WTC11 (cell line): Measurements from ENCODE around the gene ACOX3.

Source experiments
- E2F5 ChIP-seq: sonication (generic); formaldehyde crosslinking; IDR thresholded peaks from 2 replicates; pipeline ENCODE4 v1.8.1; 2022; ENCODE audit warnings: mild to moderate bottlenecking, moderate library complexity, missing genetic modification reagents
- ESRRA ChIP-seq: sonication (generic); formaldehyde crosslinking; IDR thresholded peaks from 2 replicates; pipeline ENCODE4 v1.8.1; 2022; ENCODE audit warnings: mild to moderate bottlenecking, missing genetic modification reagents, borderline replicate concordance
- GTF2I ChIP-seq: fragments of 250-450 bp; sonication (Bioruptor Pico); conservative IDR thresholded peaks from 2 replicates; pipeline ENCODE4 v1.4.0; 2021; ENCODE audit warnings: mild to moderate bottlenecking
- NFYB ChIP-seq: sonication (generic); formaldehyde crosslinking; conservative IDR thresholded peaks from 2 replicates; pipeline ENCODE4 v1.8.0; 2022; ENCODE audit warnings: low read depth, missing genetic modification reagents
- NR3C1 ChIP-seq: sonication (generic); formaldehyde crosslinking; conservative IDR thresholded peaks from 2 replicates; pipeline ENCODE4 v1.8.1; 2023; ENCODE audit warnings: low read depth, mild to moderate bottlenecking, missing genetic modification reagents
- SP1 ChIP-seq: sonication (generic); formaldehyde crosslinking; conservative IDR thresholded peaks from 2 replicates; pipeline ENCODE4 v1.8.1; 2022; ENCODE audit warnings: missing genetic modification reagents
- ZNF138 ChIP-seq: sonication (generic); formaldehyde crosslinking; conservative IDR thresholded peaks from 2 replicates; pipeline ENCODE4 v1.8.1; 2022; ENCODE audit warnings: mild to moderate bottlenecking, moderate library complexity, missing genetic modification reagents
- ZNF263 ChIP-seq: sonication (generic); formaldehyde crosslinking; IDR thresholded peaks from 2 replicates; pipeline ENCODE4 v1.8.1; 2022; ENCODE audit warnings: low read depth, mild to moderate bottlenecking, moderate library complexity, missing genetic modification reagents
- TF ChIP-seq, protein P1 (sequence below): fragments of 200-600 bp; IDR thresholded peaks from 2 replicates; pipeline ENCODE4 v1.8.0; 2022; ENCODE audit warnings: antibody characterized with exemption
- TF ChIP-seq, protein P2 (sequence below): sonication (generic); formaldehyde crosslinking; IDR thresholded peaks from 2 replicates; pipeline ENCODE4 v1.8.0; 2022; ENCODE audit warnings: mild to moderate bottlenecking, missing genetic modification reagents
- TF ChIP-seq, protein P3 (sequence below): sonication (generic); formaldehyde crosslinking; conservative IDR thresholded peaks from 2 replicates; pipeline ENCODE4 v1.8.1; 2023; ENCODE audit warnings: mild to moderate bottlenecking, low read depth, missing genetic modification reagents, moderate library complexity
- TF ChIP-seq, protein P4 (sequence below): sonication (generic); formaldehyde crosslinking; IDR thresholded peaks from 2 replicates; pipeline ENCODE4 v1.8.0; 2022; ENCODE audit warnings: missing genetic modification reagents

GRCh38 chr4:8441499-8442091 lies 1.1 kb upstream of the ACOX3 start:
- TF ChIP-seq, protein P1, sequence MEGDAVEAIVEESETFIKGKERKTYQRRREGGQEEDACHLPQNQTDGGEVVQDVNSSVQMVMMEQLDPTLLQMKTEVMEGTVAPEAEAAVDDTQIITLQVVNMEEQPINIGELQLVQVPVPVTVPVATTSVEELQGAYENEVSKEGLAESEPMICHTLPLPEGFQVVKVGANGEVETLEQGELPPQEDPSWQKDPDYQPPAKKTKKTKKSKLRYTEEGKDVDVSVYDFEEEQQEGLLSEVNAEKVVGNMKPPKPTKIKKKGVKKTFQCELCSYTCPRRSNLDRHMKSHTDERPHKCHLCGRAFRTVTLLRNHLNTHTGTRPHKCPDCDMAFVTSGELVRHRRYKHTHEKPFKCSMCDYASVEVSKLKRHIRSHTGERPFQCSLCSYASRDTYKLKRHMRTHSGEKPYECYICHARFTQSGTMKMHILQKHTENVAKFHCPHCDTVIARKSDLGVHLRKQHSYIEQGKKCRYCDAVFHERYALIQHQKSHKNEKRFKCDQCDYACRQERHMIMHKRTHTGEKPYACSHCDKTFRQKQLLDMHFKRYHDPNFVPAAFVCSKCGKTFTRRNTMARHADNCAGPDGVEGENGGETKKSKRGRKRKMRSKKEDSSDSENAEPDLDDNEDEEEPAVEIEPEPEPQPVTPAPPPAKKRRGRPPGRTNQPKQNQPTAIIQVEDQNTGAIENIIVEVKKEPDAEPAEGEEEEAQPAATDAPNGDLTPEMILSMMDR: no peak
- no peak for TF ChIP-seq ZNF138
- TF ChIP-seq GTF2I (CRISPR knock-in tag): no peak
- TF ChIP-seq NFYB (CRISPR knock-in tag): no peak
- no peak for TF ChIP-seq ESRRA (CRISPR knock-in tag)
- TF ChIP-seq, protein P2, sequence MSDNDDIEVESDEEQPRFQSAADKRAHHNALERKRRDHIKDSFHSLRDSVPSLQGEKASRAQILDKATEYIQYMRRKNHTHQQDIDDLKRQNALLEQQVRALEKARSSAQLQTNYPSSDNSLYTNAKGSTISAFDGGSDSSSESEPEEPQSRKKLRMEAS (CRISPR knock-in tag): no peak
- TF ChIP-seq, protein P3, sequence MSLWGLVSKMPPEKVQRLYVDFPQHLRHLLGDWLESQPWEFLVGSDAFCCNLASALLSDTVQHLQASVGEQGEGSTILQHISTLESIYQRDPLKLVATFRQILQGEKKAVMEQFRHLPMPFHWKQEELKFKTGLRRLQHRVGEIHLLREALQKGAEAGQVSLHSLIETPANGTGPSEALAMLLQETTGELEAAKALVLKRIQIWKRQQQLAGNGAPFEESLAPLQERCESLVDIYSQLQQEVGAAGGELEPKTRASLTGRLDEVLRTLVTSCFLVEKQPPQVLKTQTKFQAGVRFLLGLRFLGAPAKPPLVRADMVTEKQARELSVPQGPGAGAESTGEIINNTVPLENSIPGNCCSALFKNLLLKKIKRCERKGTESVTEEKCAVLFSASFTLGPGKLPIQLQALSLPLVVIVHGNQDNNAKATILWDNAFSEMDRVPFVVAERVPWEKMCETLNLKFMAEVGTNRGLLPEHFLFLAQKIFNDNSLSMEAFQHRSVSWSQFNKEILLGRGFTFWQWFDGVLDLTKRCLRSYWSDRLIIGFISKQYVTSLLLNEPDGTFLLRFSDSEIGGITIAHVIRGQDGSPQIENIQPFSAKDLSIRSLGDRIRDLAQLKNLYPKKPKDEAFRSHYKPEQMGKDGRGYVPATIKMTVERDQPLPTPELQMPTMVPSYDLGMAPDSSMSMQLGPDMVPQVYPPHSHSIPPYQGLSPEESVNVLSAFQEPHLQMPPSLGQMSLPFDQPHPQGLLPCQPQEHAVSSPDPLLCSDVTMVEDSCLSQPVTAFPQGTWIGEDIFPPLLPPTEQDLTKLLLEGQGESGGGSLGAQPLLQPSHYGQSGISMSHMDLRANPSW (CRISPR knock-in tag): no peak
- no peak for TF ChIP-seq ZNF263
- TF ChIP-seq SP1: no peak
- TF ChIP-seq, protein P4, sequence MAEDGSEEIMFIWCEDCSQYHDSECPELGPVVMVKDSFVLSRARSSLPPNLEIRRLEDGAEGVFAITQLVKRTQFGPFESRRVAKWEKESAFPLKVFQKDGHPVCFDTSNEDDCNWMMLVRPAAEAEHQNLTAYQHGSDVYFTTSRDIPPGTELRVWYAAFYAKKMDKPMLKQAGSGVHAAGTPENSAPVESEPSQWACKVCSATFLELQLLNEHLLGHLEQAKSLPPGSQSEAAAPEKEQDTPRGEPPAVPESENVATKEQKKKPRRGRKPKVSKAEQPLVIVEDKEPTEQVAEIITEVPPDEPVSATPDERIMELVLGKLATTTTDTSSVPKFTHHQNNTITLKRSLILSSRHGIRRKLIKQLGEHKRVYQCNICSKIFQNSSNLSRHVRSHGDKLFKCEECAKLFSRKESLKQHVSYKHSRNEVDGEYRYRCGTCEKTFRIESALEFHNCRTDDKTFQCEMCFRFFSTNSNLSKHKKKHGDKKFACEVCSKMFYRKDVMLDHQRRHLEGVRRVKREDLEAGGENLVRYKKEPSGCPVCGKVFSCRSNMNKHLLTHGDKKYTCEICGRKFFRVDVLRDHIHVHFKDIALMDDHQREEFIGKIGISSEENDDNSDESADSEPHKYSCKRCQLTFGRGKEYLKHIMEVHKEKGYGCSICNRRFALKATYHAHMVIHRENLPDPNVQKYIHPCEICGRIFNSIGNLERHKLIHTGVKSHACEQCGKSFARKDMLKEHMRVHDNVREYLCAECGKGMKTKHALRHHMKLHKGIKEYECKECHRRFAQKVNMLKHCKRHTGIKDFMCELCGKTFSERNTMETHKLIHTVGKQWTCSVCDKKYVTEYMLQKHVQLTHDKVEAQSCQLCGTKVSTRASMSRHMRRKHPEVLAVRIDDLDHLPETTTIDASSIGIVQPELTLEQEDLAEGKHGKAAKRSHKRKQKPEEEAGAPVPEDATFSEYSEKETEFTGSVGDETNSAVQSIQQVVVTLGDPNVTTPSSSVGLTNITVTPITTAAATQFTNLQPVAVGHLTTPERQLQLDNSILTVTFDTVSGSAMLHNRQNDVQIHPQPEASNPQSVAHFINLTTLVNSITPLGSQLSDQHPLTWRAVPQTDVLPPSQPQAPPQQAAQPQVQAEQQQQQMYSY (CRISPR knock-in tag): no peak
- no peak for TF ChIP-seq E2F5 (CRISPR knock-in tag)
- no peak for TF ChIP-seq NR3C1 (CRISPR knock-in tag)
